Keratinocyte (primary cell): ENCODE measurements around the gene NRG3. TPM values are rescaled to one million over a fixed set of nuclear protein-coding genes. Genes with fewer than 3 reads are reported as not detected.

Source experiments
- DNase-seq: peaks from one replicate; pipeline ENCODE4 v3.0.0-alpha.2; 2011; ENCODE audit warnings: low read depth, missing footprints, low spot score
- FAIRE-seq: peaks from 2 replicates; lab custom pipeline; 2011; peaks lifted over from hg19 to GRCh38; lab: Jason Lieb, UNC
- H2AFZ ChIP-seq: 2 replicates; pipeline ENCODE4 v1.6.0; 2012; ENCODE audit warnings: low read length, control low read depth, inconsistent platforms; ENCODE audit not compliant: control insufficient read depth
- H3K27ac ChIP-seq: 2 replicates; pipeline ENCODE4 v1.5.1; 2011; ENCODE audit warnings: low read length; ENCODE audit not compliant: control insufficient read depth, insufficient read depth
- H3K27me3 ChIP-seq: 3 replicates; pipeline ENCODE4 v1.6.0; 2011; ENCODE audit warnings: low read length; ENCODE audit not compliant: control insufficient read depth, insufficient read depth; ENCODE audit errors: extremely low read depth
- H3K36me3 ChIP-seq, 2 experiments: 2 replicates in 1 of 2; 3 replicates in 1 of 2; pipeline ENCODE4 v1.5.1; 2011; ENCODE audit warnings: low read length in 2 of 2, mild to moderate bottlenecking in 1 of 2; ENCODE audit not compliant: control insufficient read depth in 2 of 2, insufficient read depth in 2 of 2; ENCODE audit errors: extremely low read depth in 1 of 2
- H3K4me1 ChIP-seq: 3 replicates; pipeline ENCODE4 v1.5.1; 2011; ENCODE audit warnings: low read length; ENCODE audit not compliant: control insufficient read depth, insufficient read depth; ENCODE audit errors: extremely low read depth
- H3K4me2 ChIP-seq: 3 replicates; pipeline ENCODE4 v1.6.0; 2011; ENCODE audit warnings: low read depth, low read length; ENCODE audit not compliant: control insufficient read depth, insufficient read depth; ENCODE audit errors: extremely low read depth
- H3K4me3 ChIP-seq, 3 experiments: fragments of 200-600 bp in 1 of 3; sonication (generic) in 1 of 3; 2 replicates in 2 of 3; 3 replicates in 1 of 3; pipeline ENCODE4 v1.5.1; 2011 to 2016; ENCODE audit warnings: low read length in 3 of 3, mild to moderate bottlenecking in 3 of 3, control low read depth in 2 of 3, inconsistent platforms in 1 of 3, low read depth in 1 of 3, mixed read lengths in 1 of 3, mixed run types in 1 of 3, moderate library complexity in 1 of 3; ENCODE audit not compliant: control insufficient read depth in 2 of 3, insufficient read depth in 2 of 3; ENCODE audit errors: extremely low read depth in 1 of 3
- H3K79me2 ChIP-seq: 2 replicates; pipeline ENCODE4 v1.6.0; 2012; ENCODE audit warnings: low read length; ENCODE audit not compliant: control insufficient read depth, insufficient read depth
- H3K9ac ChIP-seq: 3 replicates; pipeline ENCODE4 v1.6.0; 2011; ENCODE audit warnings: low read length; ENCODE audit not compliant: control insufficient read depth, insufficient read depth; ENCODE audit errors: extremely low read depth
- H3K9me1 ChIP-seq: 3 replicates; pipeline ENCODE4 v1.6.0; 2011; ENCODE audit warnings: low read length; ENCODE audit not compliant: control insufficient read depth, insufficient read depth; ENCODE audit errors: extremely low read depth
- H3K9me3 ChIP-seq: 2 replicates; pipeline ENCODE4 v1.5.1; 2012; ENCODE audit warnings: low read depth, low read length; ENCODE audit not compliant: control insufficient read depth
- H4K20me1 ChIP-seq: 3 replicates; pipeline ENCODE4 v1.6.0; 2011; ENCODE audit warnings: low read length; ENCODE audit not compliant: control insufficient read depth, insufficient read depth; ENCODE audit errors: extremely low read depth
- CTCF ChIP-seq, 3 experiments: IDR thresholded peaks in 1 of 3; conservative IDR thresholded peaks in 1 of 3; optimal IDR thresholded peaks in 1 of 3; 2 replicates in 2 of 3; 3 replicates in 1 of 3; pipeline versions ENCODE3 to v1.5.1; 2011; ENCODE audit warnings: low read length in 3 of 3, mild to moderate bottlenecking in 3 of 3, moderate library complexity in 2 of 3, control low read depth in 1 of 3, inconsistent platforms in 1 of 3; ENCODE audit not compliant: insufficient read depth in 2 of 3; ENCODE audit errors: extremely low read depth in 1 of 3
- EZH2 ChIP-seq: IDR thresholded peaks from one replicate; pipeline ENCODE4 v1.6.1; 2012; ENCODE audit warnings: inconsistent platforms, mild to moderate bottlenecking, low read length, moderate library complexity
- dilution Hi-C: fragments of 300-500 bp; cut with MboI; formaldehyde crosslinking; loops from one replicate; pipeline ENCODE4 v1.7.0; 2020; ENCODE audit warnings: low sequenced_read_pairs; ENCODE audit not compliant: extremely low pct_ligation_motif_present
- polyA plus RNA-seq, 5 experiments: library from polyadenylated mRNA; depleted of rRNA in 3 of 5; stranded (reverse) in 3 of 5; stranded (forward) in 1 of 5; unstranded in 1 of 5; fragments of >200 nt; gene quantifications; 1 replicate in 1 of 5; 2 replicates in 3 of 5; 3 replicates in 1 of 5; pipeline versions ENCODE4 v1.2.1 to v1.2.3, GENCODE V29; 2011 to 2012; ENCODE audit warnings: missing spikeins in 2 of 5, low read depth in 1 of 5, low replicate concordance in 1 of 5

Gene NRG3
- polyA plus RNA-seq, 1 donor (not counting 4 experiments of a cell fraction or from before 2014, with no cell fraction given): not detected

GRCh38 chr10:82027711-82028110 lies 152.7 kb downstream of the NRG3 start:
- no peak for TF ChIP-seq CTCF (optimal IDR thresholded peaks at IDR 0.05 in 1 of 3, IDR thresholded peaks at IDR 0.05 in 1 of 3, conservative IDR thresholded peaks at IDR 0.05 in 1 of 3; ENCODE audit: extremely low read depth in 1 of 3, insufficient read depth in 2 of 3, low read length in 3 of 3)
- no peak for TF ChIP-seq EZH2
- H3K9me3 ChIP-seq: no peaks in the 10 kb centered on the region
- dilution Hi-C loops: no loop called here
- H3K36me3 ChIP-seq: no peaks in the 10 kb centered on the region
- H3K9ac ChIP-seq: no peak overlapping the region
- DNase-seq: no peak
- no peaks in the 10 kb centered on the region for H3K27me3 ChIP-seq
- H3K79me2 ChIP-seq: no peaks in the 10 kb centered on the region
- no peaks in the 10 kb centered on the region for H3K4me1 ChIP-seq
- FAIRE-seq: no peak
- no peak overlapping the region for H3K4me2 ChIP-seq
- no peak overlapping the region for H3K4me3 ChIP-seq
- no peaks in the 10 kb centered on the region for H4K20me1 ChIP-seq
- no peak overlapping the region for H3K27ac ChIP-seq
- no peaks in the 10 kb centered on the region for H3K9me1 ChIP-seq
- no peak overlapping the region for H2AFZ ChIP-seq

GRCh38 chr10:82037076-82037475 lies 162.1 kb downstream of the NRG3 start:
- Histone ChIP-seq H3K4me2 (no peak overlapping the region), H3K27ac (no peak overlapping the region), H4K20me1 (no peaks in the 10 kb centered on the region), H3K4me3 (no peak overlapping the region), H3K9ac (no peak overlapping the region), H3K36me3 (no peaks in the 10 kb centered on the region), H3K27me3 (no peaks in the 10 kb centered on the region), H3K9me3 (no peaks in the 10 kb centered on the region), H3K9me1 (no peaks in the 10 kb centered on the region), H3K4me1 (no peaks in the 10 kb centered on the region), H3K79me2 (no peaks in the 10 kb centered on the region), H2AFZ (no peak overlapping the region)
- dilution Hi-C loops: no loop called here
- DNase-seq: no peak
- TF ChIP-seq CTCF (optimal IDR thresholded peaks at IDR 0.05 in 1 of 3, IDR thresholded peaks at IDR 0.05 in 1 of 3, conservative IDR thresholded peaks at IDR 0.05 in 1 of 3; ENCODE audit: extremely low read depth in 1 of 3, insufficient read depth in 2 of 3, low read length in 3 of 3) (no peak), EZH2 (no peak)
- FAIRE-seq: no peak
